ENCODE data around the gene QSOX1. TPM values are rescaled to one million over a fixed set of nuclear protein-coding genes. Genes with fewer than 3 reads are reported as not detected.

The QSOX1 gene
- total and polyA plus RNA-seq, 4 donors = 170 to 537 (median 256) TPM

- Histone ChIP-seq H3K27me3 (ENCODE audit: control insufficient read depth in 3 of 3, insufficient read depth in 3 of 3, low read length in 2 of 3) (peaks cover 10 to 84% (median 75%) of the 10 kb centered on the region in 3 donors), H3K27ac (ENCODE audit: low read depth in 1 of 2, low read length in 1 of 2) (no peak overlapping the region), H3K9me3 (ENCODE audit: control insufficient read depth in 4 of 4, insufficient read depth in 3 of 4, low read length in 3 of 4) (peaks cover 0 to 13% (median 0%) of the 10 kb centered on the region in 4 donors), H3K4me3 (no peak overlapping the region), H3K36me3 (ENCODE audit: control insufficient read depth in 4 of 4, insufficient read depth in 4 of 4, low read length in 4 of 4) (no peaks in the 10 kb centered on the region), H3K4me1 (ENCODE audit: control insufficient read depth in 5 of 5, insufficient read depth in 5 of 5, low read length in 5 of 5) (peaks cover 0 to 39% (median 18%) of the 10 kb centered on the region in 5 donors), H3K9ac (ENCODE audit: insufficient read depth in 1 of 2, low read length in 2 of 2) (no peak overlapping the region)
- WGBS, 2 donors = 4% methylated on average over 14 of the region's 14 CpGs
- DNase-seq = peak in 1 of 3 donors; percentile 15
- ATAC-seq (ENCODE audit: insufficient read depth, low FRiP score) = no peak
- no peak for TF ChIP-seq CTCF (IDR thresholded peaks at IDR 0.05; ENCODE audit: control extremely low read depth, extremely low read depth)
Measured at GRCh38 chr1:180231936-180232335, 77.3 kb downstream of the QSOX1 start.

GRCh38 chr1:180232521-180233043 is 77.9 kb downstream of the QSOX1 start:
- H3K27me3 ChIP-seq (ENCODE audit: control insufficient read depth in 3 of 3, insufficient read depth in 3 of 3, low read length in 2 of 3) = peaks cover 10 to 84% (median 77%) of the 10 kb centered on the region in 3 donors
- no peak overlapping the region for H3K27ac ChIP-seq (ENCODE audit: low read depth in 1 of 2, low read length in 1 of 2)
- ATAC-seq (ENCODE audit: insufficient read depth, low FRiP score) (no peak), DNase-seq (no peak)
- no peak overlapping the region for H3K9ac ChIP-seq (ENCODE audit: insufficient read depth in 1 of 2, low read length in 2 of 2)
- peaks cover 0 to 13% (median 0%) of the 10 kb centered on the region in 4 donors for H3K9me3 ChIP-seq (ENCODE audit: control insufficient read depth in 4 of 4, insufficient read depth in 3 of 4, low read length in 3 of 4)
- peaks cover 0 to 39% (median 18%) of the 10 kb centered on the region in 5 donors for H3K4me1 ChIP-seq (ENCODE audit: control insufficient read depth in 5 of 5, insufficient read depth in 5 of 5, low read length in 5 of 5)
- H3K4me3 ChIP-seq = no peak overlapping the region
- H3K36me3 ChIP-seq (ENCODE audit: control insufficient read depth in 4 of 4, insufficient read depth in 4 of 4, low read length in 4 of 4) = no peaks in the 10 kb centered on the region
- TF ChIP-seq CTCF (IDR thresholded peaks at IDR 0.05; ENCODE audit: control extremely low read depth, extremely low read depth) = no peak
- WGBS, 2 donors = 10 to 14% methylated on average over 11 of the region's 11 CpGs

DNA sequence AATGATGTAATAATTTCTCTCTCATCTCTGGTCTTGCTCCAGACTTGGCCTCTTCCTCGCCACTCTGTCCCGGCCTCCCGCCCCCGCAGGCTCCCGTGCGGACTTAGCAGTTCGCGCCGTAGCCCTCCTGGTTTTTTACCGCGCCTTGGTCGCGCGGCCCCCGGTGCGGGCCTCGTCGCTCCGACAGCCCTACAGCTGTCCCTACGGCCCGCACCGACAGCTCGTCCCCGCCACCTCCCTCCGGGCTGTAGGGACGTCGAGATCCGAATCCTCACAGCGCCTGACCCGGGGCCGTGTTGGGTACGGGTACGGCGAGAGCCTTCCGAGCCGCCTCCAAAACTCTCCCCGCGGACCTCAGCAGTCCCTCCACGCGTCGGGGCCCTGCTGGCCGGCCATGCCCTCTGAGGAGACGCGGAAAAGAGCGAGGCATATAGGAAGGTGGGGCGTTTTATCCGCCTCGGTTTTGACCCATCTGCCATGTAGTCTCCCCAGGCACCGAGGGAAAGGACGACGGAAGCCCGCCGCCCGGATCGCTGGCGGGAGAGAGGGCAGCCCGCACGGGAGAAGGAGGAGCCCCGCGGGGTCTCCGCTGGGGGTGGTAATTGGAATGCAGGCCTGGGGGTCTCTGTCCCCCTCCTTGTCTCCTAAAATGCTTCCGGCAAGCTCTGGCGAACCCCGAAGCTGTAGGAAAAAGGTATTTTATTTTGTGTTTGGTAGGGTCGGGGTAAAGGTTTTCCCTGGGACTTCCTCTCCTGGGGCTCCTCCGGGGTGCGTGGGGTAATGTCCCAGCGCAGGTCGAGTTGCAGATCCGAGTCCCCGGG is 78.7 kb downstream of the QSOX1 start:
- ATAC-seq (ENCODE audit: insufficient read depth, low FRiP score) (no peak), DNase-seq (no peak)
- TF ChIP-seq CTCF (IDR thresholded peaks at IDR 0.05; ENCODE audit: control extremely low read depth, extremely low read depth) = no peak
- H3K27me3 ChIP-seq (ENCODE audit: control insufficient read depth in 3 of 3, insufficient read depth in 3 of 3, low read length in 2 of 3) = peaks cover 8 to 84% (median 77%) of the 10 kb centered on the region in 3 donors
- H3K27ac ChIP-seq (ENCODE audit: low read depth in 1 of 2, low read length in 1 of 2) = no peak overlapping the region
- H3K36me3 ChIP-seq (ENCODE audit: control insufficient read depth in 4 of 4, insufficient read depth in 4 of 4, low read length in 4 of 4) = no peaks in the 10 kb centered on the region
- H3K4me3 ChIP-seq = no peak overlapping the region
- 4 to 5% methylated on average over 70 to 71 of the region's 71 CpGs for WGBS, 2 donors
- peaks cover 0 to 12% (median 0%) of the 10 kb centered on the region in 4 donors for H3K9me3 ChIP-seq (ENCODE audit: control insufficient read depth in 4 of 4, insufficient read depth in 3 of 4, low read length in 3 of 4)
- H3K9ac ChIP-seq (ENCODE audit: insufficient read depth in 1 of 2, low read length in 2 of 2) = no peak overlapping the region
- peaks cover 0 to 39% (median 18%) of the 10 kb centered on the region in 5 donors for H3K4me1 ChIP-seq (ENCODE audit: control insufficient read depth in 5 of 5, insufficient read depth in 5 of 5, low read length in 5 of 5)

Data from lung (tissue), 12 donors.